DND-41 (cell line): Measurements from ENCODE around the gene LCA5L.

ENCODE experiments used
- ATAC-seq: fragments of 200-7000 bp; cut with Tn5 transposase; 3 replicates; pipeline ENCODE4 v1.9.1; 2021; ENCODE audit warnings: low read depth; ENCODE audit not compliant: insufficient read depth
- DNase-seq: peaks from one replicate; pipeline ENCODE4 v3.0.0-alpha.2; 2020
- H2AFZ ChIP-seq: 2 replicates; pipeline ENCODE4 v1.6.0; 2012; ENCODE audit warnings: low read depth, low read length
- H3K27ac ChIP-seq: 2 replicates; pipeline ENCODE4 v1.5.1; 2012; ENCODE audit warnings: low read length, inconsistent platforms
- H3K27me3 ChIP-seq: fragments of 200-600 bp; sonication (generic); 2 replicates; pipeline ENCODE4 v1.6.0; 2012; ENCODE audit warnings: low read length, mild to moderate bottlenecking, inconsistent platforms; ENCODE audit not compliant: insufficient read depth, poor library complexity
- H3K36me3 ChIP-seq: 2 replicates; pipeline ENCODE4 v1.5.1; 2012; ENCODE audit warnings: low read length, inconsistent platforms; ENCODE audit not compliant: insufficient read depth
- H3K4me1 ChIP-seq: 2 replicates; pipeline ENCODE4 v1.5.1; 2012; ENCODE audit warnings: mild to moderate bottlenecking, low read length; ENCODE audit not compliant: insufficient read depth
- H3K4me2 ChIP-seq: 2 replicates; pipeline ENCODE4 v1.6.0; 2012; ENCODE audit warnings: mild to moderate bottlenecking, moderate library complexity, low read length, inconsistent platforms; ENCODE audit not compliant: insufficient read depth
- H3K4me3 ChIP-seq, 2 experiments: fragments of 200-600 bp in 1 of 2; shearing (Covaris generic) in 1 of 2; 2 replicates each; pipeline ENCODE4 v1.5.1; 2012 to 2016; ENCODE audit warnings: inconsistent platforms in 2 of 2, low read length in 2 of 2, mild to moderate bottlenecking in 2 of 2, low read depth in 1 of 2, moderate library complexity in 1 of 2
- H3K79me2 ChIP-seq: 2 replicates; pipeline ENCODE4 v1.6.0; 2012; ENCODE audit warnings: low read length, inconsistent platforms; ENCODE audit not compliant: insufficient read depth
- H3K9ac ChIP-seq: 2 replicates; pipeline ENCODE4 v1.6.0; 2012; ENCODE audit warnings: low read depth, mild to moderate bottlenecking, inconsistent platforms, low read length, moderate library complexity
- H3K9me3 ChIP-seq: 2 replicates; pipeline ENCODE4 v1.5.1; 2012; ENCODE audit warnings: low read length, moderate library complexity, mild to moderate bottlenecking, inconsistent platforms; ENCODE audit not compliant: insufficient read depth, severe bottlenecking
- H4K20me1 ChIP-seq: 2 replicates; pipeline ENCODE4 v1.6.0; 2012; ENCODE audit warnings: low read length; ENCODE audit not compliant: insufficient read depth
- EZH2 ChIP-seq: IDR thresholded peaks from 3 replicates; pipeline ENCODE4 v1.6.1; 2012; ENCODE audit warnings: borderline replicate concordance, low read depth, mild to moderate bottlenecking, moderate library complexity, low read length, inconsistent platforms; ENCODE audit not compliant: severe bottlenecking
- TF ChIP-seq, protein P1 (sequence below): IDR thresholded peaks from 2 replicates; pipeline ENCODE4 v1.5.1; 2012; ENCODE audit warnings: borderline replicate concordance, low read length, moderate library complexity, mild to moderate bottlenecking; ENCODE audit not compliant: poor library complexity, severe bottlenecking; ENCODE audit errors: extremely low read depth

The LCA5L gene

DNA sequence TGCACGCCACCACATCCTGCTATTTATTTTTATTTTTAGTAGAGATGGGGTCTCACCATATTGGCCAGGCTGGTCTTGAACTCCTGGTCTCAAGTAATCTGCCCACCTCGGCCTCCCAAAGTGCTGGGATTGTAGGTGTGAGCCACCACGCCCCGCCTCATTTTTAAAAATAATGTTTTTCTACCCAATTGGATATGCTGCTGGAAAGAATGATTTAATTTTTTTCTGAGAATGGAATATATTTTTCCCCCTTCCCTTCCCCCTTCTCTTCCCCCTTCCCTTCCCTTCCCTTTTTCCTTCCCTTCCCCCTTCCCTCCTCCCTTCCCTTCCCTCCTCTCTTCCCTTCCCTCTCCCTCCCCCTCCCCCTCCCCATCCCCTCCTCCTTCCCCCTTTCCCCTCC is 79.0 kb downstream of the LCA5L start:
- Histone ChIP-seq H3K36me3 (no peaks in the 10 kb centered on the region), H3K27me3 (peaks cover 6% of the 10 kb centered on the region), H3K9ac (no peak overlapping the region), H3K4me3 (no peak overlapping the region), H3K79me2 (no peaks in the 10 kb centered on the region), H4K20me1 (no peaks in the 10 kb centered on the region), H3K27ac (no peak overlapping the region), H2AFZ (no peak overlapping the region), H3K4me2 (no peak overlapping the region), H3K4me1 (no peaks in the 10 kb centered on the region), H3K9me3 (no peaks in the 10 kb centered on the region)
- DNase-seq (no peak), ATAC-seq (no peak)
- TF ChIP-seq, protein P1, sequence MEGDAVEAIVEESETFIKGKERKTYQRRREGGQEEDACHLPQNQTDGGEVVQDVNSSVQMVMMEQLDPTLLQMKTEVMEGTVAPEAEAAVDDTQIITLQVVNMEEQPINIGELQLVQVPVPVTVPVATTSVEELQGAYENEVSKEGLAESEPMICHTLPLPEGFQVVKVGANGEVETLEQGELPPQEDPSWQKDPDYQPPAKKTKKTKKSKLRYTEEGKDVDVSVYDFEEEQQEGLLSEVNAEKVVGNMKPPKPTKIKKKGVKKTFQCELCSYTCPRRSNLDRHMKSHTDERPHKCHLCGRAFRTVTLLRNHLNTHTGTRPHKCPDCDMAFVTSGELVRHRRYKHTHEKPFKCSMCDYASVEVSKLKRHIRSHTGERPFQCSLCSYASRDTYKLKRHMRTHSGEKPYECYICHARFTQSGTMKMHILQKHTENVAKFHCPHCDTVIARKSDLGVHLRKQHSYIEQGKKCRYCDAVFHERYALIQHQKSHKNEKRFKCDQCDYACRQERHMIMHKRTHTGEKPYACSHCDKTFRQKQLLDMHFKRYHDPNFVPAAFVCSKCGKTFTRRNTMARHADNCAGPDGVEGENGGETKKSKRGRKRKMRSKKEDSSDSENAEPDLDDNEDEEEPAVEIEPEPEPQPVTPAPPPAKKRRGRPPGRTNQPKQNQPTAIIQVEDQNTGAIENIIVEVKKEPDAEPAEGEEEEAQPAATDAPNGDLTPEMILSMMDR: no peak
- no peak for TF ChIP-seq EZH2

GRCh38 chr21:39364949-39365348 is 80.6 kb downstream of the LCA5L start:
- Histone ChIP-seq H3K4me2 (no peak overlapping the region), H3K36me3 (no peaks in the 10 kb centered on the region), H3K9me3 (no peaks in the 10 kb centered on the region), H3K27ac (no peak overlapping the region), H3K4me1 (no peaks in the 10 kb centered on the region), H3K79me2 (no peaks in the 10 kb centered on the region), H3K9ac (no peak overlapping the region), H2AFZ (no peak overlapping the region), H4K20me1 (no peaks in the 10 kb centered on the region), H3K4me3 (no peak overlapping the region), H3K27me3 (no peaks in the 10 kb centered on the region)
- no peak for ATAC-seq
- no peak for DNase-seq
- no peak for TF ChIP-seq EZH2
- TF ChIP-seq, protein P1: no peak

GRCh38 chr21:39363607-39364555 is 81.7 kb downstream of the LCA5L start:
- H3K27ac ChIP-seq: no peak overlapping the region
- H3K4me3 ChIP-seq: no peak overlapping the region
- DNase-seq: no peak
- H3K4me1 ChIP-seq: no peaks in the 10 kb centered on the region
- H3K27me3 ChIP-seq: no peaks in the 10 kb centered on the region
- H3K36me3 ChIP-seq: no peaks in the 10 kb centered on the region
- no peak overlapping the region for H2AFZ ChIP-seq
- TF ChIP-seq, protein P1: no peak
- TF ChIP-seq EZH2: no peak
- H4K20me1 ChIP-seq: no peaks in the 10 kb centered on the region
- no peaks in the 10 kb centered on the region for H3K9me3 ChIP-seq
- no peak for ATAC-seq
- H3K4me2 ChIP-seq: no peak overlapping the region
- no peaks in the 10 kb centered on the region for H3K79me2 ChIP-seq
- H3K9ac ChIP-seq: no peak overlapping the region
